IPS-11a (cell line): Measurements from ENCODE around the gene TTLL12.

Experiments
- H3K4me3 ChIP-seq: one replicate; pipeline ENCODE4 v1.5.1; 2013; ENCODE audit warnings: low read depth, low read length, control low read depth

TTLL12 gene

DNA sequence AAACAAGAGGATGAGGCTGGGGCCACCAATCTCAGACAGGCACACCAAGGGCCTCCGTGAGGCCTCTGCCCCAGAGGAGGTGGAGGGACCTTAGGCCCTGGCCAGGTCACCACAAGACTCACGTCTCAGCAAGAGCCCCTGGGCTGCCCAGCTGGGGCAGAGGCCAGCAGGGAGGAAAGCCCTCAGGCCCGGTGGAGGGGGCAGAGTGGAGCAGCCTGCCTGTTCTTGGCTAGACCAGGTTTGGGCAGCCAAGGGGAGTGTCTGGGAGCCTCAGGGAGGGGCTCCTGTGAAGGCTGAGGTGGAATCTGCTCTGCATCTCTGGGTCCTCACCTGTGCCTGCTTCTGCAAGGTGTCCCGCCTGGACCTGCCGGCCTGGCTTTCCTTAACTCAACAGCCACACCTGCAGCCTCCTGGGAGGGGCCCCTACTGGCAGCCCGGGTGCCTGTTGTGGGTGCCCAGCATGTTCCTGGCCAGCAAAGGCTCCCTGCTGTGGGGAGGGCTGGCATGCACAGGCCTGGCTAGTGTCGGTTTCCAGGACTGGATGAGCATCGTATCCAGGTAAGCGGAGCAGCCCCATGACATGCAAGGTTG is 11.9 kb downstream of the TTLL12 start:
- no peak overlapping the region for H3K4me3 ChIP-seq

DNA sequence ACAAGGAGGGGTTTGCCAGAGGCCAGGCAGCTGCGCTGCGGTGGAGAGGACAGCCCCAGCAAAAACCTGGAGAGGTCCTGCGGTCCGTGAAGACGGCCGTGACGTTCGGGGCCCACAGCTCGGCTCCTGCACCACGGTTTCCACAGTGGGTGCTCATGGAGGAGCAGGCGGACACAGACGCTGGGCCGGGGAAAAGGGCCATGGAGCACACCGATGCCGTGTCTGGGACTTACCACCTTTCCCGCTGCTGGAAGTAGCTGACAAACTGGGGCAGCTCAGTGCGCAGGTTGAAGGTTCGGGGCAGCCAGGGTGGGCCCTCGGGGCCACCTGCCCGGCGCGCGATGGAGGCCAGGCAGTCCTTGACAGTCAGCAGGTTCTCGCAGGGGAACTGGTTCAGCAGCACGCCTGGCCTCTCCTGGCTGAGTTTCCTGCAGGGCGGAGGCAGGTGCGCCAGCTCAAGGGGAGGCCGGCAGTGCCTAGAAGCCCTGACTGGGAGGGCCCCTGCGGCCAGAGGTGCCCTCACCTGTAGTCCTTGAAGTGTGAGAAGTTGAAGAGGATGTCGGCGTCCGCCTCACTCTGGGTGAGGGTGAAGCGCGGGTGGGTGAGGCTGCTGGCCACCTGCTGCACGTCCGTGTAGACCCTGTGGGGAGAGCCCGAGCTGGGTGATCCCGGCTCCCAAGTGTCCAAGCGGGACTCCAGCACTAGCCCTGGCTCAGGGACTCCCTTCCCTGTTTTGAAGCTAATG is 12.8 kb downstream of the TTLL12 start:
- H3K4me3 ChIP-seq, result no peak overlapping the region

DNA sequence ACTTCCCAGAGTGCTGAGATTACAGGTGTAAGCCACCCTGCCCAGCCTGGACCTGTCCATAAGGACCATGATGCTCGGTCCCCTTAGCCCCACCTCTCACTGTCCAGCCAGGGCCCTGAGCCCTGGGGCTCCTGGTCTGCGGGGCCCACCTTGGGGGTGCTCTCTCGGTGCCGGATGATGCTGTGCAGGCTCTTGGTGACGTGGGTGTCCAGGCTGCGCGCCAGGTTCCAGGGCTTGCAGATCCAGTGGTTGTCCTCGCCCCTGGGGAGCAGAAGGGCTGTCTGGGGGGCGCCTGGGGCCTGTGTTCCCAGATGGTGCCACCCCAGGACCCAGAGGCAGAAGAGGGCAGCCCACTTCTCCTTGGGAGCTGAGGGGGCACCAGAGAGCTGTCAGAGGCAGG is 13.4 kb downstream of the TTLL12 start:
- no peak overlapping the region for H3K4me3 ChIP-seq

DNA sequence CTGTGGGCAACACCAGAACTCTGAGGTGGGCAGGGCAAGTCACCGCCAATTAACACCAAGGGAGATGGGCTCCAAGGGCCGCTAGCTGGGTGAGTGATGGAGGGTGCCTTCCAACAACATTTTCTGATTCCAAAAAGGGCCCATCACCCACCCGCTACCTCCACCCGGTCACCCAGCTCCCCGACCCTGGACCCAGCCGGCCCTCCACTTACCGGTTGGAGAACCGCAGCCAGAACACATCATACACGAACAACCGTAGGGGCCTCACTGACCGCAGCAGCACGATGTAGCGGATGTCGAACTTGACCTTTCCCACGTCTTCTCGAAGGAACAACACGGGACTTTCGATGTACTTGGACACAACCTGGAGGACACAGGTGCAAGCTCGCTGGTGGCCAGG is 14.7 kb downstream of the TTLL12 start:
- H3K4me3 ChIP-seq, result no peak overlapping the region

DNA sequence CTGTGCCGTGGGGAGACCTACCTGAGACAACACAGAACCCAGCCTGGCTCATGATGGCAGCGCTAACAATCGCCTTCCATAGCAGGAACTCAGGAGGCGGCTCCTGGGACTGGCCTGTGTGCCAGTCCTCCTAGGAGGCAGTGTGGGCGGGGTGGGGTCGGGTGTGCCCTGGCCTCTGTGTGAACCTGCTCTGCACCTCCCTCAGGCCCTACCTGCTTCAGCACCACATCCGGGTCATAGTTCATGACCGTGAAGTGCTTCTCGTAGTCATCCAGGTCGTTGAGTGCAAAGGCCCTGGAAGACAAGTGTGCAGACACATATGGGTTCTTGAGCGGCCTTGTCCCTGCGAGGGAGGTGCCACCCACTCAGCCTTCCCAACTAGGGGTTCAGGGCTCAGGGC is 15.3 kb downstream of the TTLL12 start:
- H3K4me3 ChIP-seq, result no peak overlapping the region

DNA sequence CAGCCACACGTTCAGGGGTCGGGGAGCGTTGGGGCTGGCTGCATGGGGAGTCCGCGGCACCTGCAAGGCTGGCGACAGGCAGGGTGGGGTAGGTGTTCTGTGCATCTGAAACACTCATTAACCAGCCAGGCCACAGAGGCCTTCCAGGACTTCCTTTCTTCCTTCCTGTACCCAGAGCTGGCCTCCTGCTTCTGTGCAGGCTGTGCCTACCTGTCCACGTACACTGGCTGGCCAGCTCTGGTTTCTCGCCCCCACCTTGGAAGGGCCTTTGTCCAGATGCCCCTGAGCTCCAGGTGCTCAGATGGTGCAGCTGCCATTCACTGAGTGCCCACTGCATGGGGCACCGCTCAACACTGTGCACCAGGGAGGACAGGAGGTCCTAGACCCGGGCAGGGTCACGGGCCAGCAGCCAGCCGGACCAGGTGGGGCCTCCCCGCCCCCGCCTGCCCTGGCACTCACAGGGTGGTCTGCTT is 15.9 kb downstream of the TTLL12 start:
- H3K4me3 ChIP-seq, result no peak overlapping the region

DNA sequence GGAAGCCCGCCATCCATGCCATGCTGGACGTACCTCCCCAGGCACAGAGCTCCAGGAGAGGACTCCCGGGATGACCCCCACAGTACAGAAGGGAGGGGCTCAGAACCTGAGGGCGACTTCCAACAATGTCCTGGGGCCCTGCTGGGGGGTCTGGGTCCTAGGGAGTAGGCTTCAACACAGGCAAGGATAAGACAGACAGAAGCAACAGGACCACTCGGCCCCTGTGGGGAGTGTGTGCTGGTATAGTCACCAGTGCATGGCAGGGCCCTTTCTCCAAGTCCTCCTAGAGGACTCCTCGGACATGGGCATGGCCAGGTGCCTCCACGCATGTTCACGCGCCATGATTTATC is 16.8 kb downstream of the TTLL12 start:
- no peak overlapping the region for H3K4me3 ChIP-seq

DNA sequence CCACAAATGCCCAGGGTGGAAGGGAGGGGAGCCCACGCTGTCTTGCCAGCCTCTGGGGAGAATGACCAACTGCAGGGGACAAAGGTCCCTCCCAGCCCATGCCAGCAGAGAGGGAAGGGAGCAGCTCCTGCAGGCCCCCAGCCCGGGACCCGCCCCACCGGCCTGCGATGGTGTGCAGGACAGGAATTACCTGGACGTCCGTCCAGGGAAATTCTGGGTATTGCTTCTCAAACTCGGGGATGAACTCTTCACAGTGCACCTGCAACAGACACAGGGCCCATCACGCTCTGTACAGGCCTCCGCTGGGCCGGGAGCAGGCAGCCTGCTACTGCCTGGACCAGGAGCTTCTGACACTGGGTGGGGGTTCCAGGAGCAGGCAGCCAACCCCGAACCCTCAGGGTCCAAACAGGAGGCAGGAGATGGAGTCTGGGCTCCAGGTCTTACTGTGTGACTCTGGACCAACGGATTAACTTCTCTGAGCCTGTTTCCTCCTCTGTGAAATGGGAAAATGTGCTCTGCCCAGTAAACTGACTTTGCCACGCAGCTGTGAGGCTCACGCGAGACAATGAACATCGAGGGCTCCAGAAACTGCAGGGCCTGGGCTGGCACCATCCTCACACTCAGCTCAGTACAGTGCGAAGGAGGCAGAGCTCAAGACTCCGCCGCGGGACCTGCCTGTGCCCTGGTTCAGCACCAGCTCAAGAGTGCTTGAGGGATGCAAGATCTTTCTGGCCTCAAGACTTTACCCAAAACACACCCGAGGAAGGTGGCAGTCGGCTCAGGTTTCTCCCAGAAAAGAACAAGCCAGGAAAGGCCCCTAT is 17.4 kb downstream of the TTLL12 start:
- H3K4me3 ChIP-seq, result no peak overlapping the region

DNA sequence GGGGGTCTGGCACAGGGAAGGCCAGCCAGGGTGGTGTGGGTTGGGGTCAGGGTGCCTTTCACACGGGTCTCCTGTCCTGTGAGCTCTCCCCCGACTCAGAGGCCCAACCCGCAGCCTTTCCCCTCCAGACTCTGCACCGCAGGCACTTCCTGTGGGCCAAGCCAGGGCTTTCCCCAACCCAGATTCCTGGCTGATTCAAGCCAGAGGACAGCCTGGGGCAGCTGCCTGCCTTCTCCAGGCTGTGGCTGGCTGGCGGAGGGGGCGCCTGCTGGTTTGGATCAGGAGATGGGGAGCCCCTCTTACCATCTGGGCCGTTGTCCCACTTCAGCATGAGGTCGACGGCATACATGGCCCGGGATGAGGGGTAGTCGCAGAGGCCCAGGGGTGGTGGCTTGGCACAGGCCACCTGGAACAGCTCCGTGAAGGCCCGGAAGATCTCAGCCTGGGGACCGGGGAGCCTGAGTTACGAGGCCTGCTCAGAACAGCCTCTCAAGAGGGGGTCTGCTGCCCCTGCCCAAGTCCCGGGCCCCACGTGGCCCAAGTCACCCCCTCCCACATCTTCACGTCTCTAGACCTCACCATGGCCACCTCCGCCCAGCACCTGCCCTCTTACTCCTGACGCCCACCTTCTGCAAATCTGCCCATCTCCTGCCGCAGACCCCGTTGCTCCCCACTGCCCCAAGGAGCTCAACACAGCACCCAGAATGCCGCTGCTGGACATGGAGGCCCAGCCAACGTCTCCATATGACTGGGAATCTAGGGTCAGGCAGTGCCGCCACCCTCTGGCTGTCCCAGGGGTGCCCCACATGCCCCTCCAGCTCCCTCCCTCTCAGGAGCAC is 18.2 kb downstream of the TTLL12 start:
- H3K4me3 ChIP-seq, result no peak overlapping the region

DNA sequence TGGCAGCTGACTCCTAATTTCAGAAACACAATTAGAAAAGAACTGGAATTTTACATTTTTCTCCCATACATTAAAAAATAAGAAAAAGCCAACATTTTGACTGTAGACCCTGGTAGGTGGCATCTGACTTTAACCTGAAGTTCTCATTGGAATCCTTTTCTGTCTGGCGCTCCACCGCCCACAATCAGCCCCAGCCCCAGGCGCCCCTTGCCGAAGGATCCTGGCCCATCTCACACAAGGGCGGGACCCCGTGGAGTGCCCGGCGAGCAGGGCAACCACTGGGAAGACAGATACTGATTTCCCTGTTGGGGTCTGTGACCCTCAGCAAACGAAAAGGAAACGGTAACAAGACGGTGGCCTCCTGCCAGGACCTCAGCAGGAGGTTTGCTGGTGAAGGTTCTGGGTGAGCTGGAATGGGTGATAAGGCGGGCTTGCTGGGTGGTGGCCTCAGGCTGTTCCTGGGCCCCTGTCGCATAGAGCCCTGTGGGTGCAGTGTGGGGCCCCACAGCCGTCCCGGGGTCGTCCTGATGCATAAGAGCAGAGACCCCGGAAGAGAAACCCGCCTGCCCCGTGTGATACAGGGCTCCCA is 19.8 kb downstream of the TTLL12 start:
- no peak overlapping the region for H3K4me3 ChIP-seq

DNA sequence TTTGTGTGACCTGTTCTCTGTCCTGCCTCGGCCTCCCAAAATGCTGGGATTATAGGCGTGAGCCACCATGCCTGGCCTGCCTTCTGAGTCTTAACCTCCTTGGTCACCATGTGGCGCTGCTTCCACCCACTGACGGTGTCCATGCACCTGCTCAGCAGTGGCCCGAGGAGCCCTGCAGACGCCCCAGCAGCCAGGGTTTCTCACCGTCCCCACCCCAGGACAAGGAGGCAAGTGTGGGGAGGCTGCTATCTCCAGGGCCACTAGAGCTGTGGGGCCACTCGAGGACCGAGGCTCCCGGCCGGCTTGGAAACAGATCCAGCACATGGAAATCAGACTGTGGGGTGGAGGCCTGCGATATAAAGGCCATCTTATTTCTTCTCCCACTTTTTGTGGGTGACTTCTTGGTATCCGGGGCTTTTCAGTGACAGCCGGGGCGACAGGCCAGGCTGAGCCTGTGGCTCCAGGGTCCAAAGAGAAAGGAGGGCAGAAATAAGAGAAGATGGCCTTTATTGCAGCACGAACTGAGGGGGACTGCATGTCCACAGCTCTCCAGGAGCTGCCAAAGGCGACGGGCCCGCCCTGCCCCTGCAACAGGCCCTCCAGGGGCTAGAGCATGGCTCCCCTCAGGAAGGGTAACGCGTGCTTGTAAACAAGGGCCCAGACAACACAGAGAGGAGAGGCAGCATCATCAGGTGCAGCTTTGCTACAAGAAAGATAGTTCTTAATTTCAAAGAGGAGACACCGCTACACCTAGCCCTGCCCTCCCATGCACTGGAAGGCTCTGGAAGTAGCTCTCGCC is 20.6 kb downstream of the TTLL12 start:
- no peak overlapping the region for H3K4me3 ChIP-seq

DNA sequence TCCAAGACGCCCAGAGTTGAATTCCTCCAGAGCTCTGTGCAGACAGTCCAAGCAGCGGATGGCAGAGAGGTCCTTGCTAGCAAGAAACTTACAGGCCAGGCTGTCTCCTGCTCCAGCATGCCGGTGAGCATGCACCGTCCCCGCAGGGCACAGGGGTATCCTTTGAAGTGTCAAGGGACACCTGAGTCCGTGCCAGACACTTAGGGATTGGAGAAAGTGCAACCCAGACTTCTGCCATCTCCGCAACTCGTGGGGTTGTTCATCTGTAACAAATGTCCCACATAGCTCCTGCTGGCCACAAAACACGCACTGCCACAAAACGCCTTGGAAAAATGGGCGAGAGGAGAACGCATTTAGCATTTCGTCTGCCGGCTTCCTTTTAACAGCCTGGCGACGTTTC is 22.3 kb downstream of the TTLL12 start:
- no peak overlapping the region for H3K4me3 ChIP-seq

DNA sequence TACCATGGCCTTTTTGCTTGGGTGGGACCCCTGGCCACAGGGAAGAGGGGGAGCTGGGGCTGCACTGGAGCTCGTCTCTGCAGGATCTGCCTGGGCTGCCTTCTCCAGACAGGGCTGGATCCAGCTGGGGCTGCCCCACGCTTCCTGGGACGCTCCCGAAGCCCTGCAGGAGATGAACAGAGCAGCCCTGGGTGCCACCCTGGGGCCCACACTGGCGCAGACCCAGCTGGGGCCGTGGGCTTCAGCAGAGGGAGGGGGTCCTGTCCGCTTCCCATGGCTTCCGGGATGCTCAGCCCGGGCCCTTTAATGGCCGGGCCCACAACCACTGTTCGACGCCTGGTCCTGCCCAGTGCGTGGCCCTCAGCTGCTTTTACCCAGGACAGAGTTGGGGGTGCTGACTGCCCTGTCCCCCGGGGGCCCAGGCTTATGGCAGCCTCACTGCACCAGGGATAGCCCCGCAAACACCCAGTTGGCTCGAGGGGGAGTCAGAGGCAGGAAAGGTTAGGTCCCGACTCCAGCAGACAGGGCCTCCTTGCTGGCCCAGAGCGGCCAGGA is 23.6 kb downstream of the TTLL12 start:
- no peak overlapping the region for H3K4me3 ChIP-seq

DNA sequence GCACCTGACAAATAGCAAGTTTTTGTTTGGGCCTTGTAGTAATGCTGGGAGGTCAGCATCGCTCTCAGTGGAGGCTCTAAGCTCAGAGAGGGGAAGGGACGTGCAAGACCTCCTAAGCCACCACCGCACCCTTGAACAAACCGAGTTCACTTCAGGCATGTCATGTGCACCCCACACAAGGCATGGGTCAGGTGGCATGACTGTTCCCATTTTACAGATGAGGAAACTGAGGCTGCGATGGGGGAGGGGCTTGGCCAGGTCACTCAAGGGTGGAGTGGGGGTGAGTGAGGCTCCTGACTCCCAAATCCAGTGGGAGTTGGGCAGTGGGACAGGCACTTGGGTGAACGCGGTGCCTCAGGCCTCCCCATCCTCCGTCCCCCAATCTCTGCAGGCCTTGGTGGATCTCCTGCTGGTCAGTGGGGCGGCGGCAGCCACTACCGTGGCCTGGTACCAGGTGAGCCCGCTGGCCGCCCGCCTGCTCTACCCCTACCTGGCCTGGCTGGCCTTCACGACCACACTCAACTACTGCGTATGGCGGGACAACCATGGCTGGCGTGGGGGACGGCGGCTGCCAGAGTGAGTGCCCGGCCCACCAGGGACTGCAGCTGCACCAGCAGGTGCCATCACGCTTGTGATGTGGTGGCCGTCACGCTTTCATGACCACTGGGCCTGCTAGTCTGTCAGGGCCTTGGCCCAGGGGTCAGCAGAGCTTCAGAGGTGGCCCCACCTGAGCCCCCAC is 24.4 kb downstream of the TTLL12 start:
- no peak overlapping the region for H3K4me3 ChIP-seq

DNA sequence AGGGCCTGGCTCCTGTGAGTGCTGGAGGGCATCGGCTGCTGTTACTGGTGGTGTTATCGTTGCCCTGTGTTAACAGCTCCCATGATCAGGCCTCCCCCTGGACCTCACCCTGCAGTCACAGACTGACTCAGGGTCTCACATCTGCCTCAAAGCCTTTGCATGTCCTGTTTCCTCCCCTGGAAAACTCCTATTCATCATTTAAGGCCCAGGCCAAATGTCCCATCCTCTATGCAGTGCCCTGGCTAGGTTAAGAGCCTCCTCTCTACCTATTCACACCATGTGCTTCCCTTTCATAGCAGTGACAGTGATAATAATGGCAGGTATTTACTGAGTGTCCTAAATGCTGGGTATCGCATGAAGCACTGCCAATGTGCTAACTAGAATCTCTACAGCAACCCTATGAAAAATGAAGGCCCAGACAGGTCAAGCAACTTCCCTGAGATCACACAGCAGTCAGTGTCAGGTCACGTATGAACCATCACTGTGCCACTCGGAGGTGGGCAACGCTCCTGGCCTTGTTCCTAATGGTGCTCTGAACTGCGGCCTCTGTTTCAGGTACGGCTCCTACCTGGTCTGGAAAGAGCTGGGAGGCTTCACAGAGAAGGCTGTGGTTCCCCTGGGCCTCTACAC is 26.3 kb downstream of the TTLL12 start:
- H3K4me3 ChIP-seq, result no peak overlapping the region

DNA sequence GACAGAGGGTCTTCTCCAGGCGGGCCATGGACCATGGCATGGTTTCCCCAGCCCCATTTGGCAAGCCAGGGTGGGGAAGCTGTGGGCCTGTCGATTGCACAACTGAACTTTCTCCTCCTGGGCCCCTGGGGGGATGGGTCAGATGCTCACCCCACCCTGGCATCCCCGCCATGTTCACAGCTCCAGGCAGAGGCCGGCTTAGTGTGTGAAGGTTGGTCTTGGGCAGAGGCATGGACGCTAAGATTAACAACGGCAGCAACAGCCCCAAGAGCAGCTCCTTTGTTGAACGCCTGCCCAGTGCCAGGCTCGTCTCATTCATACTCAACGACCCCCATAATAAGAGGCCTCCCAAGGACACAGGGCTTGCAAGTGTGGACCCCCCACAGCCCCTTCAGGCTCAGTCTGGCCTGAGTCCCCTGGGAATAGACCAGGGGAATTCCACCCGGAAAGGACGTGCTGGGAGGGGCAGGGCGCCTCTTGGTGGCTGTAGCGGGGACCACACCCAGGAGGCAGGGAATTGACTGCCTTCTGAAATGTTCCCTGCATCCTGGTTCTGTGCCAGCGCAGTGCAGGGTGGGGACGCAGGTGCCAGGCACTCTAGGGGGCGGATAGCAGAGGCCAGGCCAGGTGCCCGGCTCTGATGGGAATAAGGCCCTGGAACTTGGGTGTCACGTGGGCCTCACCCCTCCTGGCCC is 27.3 kb downstream of the TTLL12 start:
- no peak overlapping the region for H3K4me3 ChIP-seq

DNA sequence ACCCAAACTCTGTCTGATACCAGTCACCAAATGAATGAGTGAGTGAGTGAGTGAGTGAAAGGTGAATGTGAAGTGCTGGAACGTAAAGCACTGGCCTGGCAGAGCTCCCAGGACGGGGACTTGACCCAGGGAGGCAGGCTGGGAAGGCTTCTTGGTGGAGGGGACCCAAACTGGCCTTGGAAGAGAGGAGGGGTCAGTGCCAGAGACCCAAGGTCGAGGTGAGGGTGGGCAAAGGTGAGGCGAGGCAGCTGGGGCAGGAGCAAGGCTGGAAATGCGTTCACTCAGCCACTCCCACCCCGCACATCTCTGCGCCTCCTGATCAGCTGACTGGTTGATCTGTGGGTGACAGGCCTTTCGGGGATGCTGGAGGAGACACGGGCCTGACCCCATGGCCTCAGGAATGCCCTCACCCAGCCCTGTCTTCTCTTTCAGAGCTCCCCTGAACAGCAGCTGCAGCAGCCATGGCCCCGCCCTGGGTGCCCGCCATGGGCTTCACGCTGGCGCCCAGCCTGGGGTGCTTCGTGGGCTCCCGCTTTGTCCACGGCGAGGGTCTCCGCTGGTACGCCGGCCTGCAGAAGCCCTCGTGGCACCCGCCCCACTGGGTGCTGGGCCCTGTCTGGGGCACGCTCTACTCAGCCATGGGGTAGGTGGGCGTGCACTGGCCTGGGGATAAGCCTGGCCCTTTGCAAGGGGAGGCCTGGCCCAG is 28.0 kb downstream of the TTLL12 start:
- no peak overlapping the region for H3K4me3 ChIP-seq
